Brain microvascular endothelial cell (primary cell): ENCODE results near the gene MSMB.

Experiments
- DNase-seq: peaks from one replicate; pipeline ENCODE4 v3.0.0-alpha.2; 2020
- H3K27ac ChIP-seq: fragments of 250-450 bp; sonication (Bioruptor Pico); 2 replicates; pipeline ENCODE4 v1.5.1; 2020; ENCODE audit warnings: mild to moderate bottlenecking, moderate library complexity
- H3K27me3 ChIP-seq: fragments of 250-450 bp; sonication (Bioruptor Pico); replicated peaks from 2 replicates; pipeline ENCODE4 v1.5.1; 2020; ENCODE audit warnings: mild to moderate bottlenecking
- H3K36me3 ChIP-seq: fragments of 250-450 bp; sonication (Bioruptor Pico); replicated peaks from 2 replicates; pipeline ENCODE4 v1.5.1; 2020; ENCODE audit warnings: mild to moderate bottlenecking
- H3K4me3 ChIP-seq: 2 replicates; pipeline ENCODE4 v1.5.1; 2011; ENCODE audit warnings: low read depth, mild to moderate bottlenecking, control low read depth, low read length, moderate library complexity
- in situ Hi-C: cut with HindIII; loops from 2 replicates; pipeline ENCODE4 v1.10.0; 2017; ENCODE audit warnings: low sequenced_read_pairs, low pct_ligation_motif_present
- TF ChIP-seq, protein P1 (sequence below): IDR thresholded peaks from 2 replicates; pipeline ENCODE4 v1.5.1; 2011; ENCODE audit warnings: low read depth, mild to moderate bottlenecking, moderate library complexity, low read length, control low read depth, inconsistent platforms; ENCODE audit errors: missing control alignments

MSMB gene

DNA sequence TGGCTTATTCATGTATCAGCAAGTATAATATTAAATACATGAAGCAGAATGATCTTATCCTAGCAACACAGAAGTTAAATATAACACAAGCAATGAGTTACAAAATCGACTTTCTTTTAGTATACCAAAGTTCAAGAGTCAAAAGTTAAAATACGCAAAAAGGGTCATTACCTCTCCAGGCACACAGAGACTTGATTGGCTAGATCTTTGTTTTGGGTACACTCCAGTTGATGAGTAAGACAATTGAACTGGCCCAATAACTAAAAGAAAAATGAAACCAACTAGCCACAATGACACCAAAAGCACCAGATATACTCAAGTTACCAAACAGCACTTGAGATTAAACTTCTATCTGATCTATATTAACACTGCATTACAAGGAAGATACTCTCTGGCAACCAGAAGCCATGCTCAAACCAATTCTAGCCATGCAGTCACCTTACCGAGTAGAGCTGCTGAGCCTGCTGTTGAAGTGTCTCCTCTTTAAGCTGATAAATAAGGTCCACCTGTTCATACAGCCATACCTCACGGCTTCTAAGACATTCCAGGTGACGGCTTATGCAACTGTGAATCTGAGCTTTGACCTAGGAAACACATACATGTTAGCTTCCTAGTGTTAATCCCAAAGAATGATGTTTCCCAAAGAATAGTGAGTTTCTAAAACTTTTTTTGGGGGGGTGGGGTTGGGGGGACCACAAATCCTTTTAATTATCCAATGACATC lies 31.2 kb downstream of the MSMB start:
- H3K27me3 ChIP-seq, result no peaks in the 10 kb centered on the region
- TF ChIP-seq, protein P1, sequence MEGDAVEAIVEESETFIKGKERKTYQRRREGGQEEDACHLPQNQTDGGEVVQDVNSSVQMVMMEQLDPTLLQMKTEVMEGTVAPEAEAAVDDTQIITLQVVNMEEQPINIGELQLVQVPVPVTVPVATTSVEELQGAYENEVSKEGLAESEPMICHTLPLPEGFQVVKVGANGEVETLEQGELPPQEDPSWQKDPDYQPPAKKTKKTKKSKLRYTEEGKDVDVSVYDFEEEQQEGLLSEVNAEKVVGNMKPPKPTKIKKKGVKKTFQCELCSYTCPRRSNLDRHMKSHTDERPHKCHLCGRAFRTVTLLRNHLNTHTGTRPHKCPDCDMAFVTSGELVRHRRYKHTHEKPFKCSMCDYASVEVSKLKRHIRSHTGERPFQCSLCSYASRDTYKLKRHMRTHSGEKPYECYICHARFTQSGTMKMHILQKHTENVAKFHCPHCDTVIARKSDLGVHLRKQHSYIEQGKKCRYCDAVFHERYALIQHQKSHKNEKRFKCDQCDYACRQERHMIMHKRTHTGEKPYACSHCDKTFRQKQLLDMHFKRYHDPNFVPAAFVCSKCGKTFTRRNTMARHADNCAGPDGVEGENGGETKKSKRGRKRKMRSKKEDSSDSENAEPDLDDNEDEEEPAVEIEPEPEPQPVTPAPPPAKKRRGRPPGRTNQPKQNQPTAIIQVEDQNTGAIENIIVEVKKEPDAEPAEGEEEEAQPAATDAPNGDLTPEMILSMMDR, result no peak
- in situ Hi-C loops, result no loop called here
- DNase-seq, result peak; percentile 38
- H3K4me3 ChIP-seq, result no peak overlapping the region
- peaks cover 39% of the 10 kb centered on the region for H3K36me3 ChIP-seq
- H3K27ac ChIP-seq, result peak overlapping the region; percentile 43

DNA sequence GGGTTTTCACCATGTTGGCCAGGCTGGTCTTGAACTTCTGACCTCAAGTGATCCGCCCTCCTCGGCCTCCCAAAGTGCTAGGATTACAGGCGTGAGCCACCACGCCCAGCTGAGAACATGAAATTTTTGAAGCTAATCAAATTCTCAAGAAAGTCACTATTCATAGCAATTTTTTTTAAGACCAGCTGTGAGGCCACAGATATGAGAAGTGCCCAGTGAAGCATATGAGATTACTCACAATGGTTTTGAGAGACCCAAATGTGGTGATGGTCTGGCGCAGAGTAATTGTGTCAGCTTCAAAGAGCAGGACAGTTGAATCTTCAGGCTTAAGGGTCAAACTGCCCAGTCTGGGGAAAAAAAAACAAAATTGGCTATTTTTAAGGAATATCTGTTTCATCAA lies 31.9 kb downstream of the MSMB start:
- in situ Hi-C loops, result no loop called here
- H3K27ac ChIP-seq, result peak overlapping the region; percentile 43

DNA sequence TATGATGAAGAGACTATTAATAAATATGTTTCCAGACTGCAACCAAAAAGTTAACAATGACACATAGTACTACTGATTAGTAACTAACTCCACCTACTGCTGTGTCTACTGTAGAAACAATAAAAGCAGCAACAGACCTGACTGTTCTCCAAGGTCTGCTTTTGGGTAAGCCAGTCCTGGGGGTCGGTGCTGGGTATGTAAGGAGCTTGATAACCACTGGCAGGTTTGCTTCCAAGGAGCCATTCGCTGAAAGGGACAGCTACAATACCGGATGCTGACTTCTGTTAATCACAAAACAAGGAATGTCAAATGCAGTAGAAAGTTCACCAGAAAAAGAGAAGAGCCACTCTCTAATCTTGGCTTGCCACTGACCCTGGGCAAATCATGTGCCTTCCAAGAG lies 33.3 kb downstream of the MSMB start:
- no peak overlapping the region for H3K4me3 ChIP-seq
- in situ Hi-C loops, result no loop called here
- no peak for DNase-seq
- TF ChIP-seq, protein P1, result no peak
- H3K27me3 ChIP-seq, result no peaks in the 10 kb centered on the region
- H3K27ac ChIP-seq, result no peak overlapping the region
- H3K36me3 ChIP-seq, result peaks cover 55% of the 10 kb centered on the region

More for the DNA sequence above, 31.9 kb downstream of the MSMB start:
- TF ChIP-seq, protein P1, result no peak
- DNase-seq, result no peak
- Histone ChIP-seq H3K27me3 (no peaks in the 10 kb centered on the region), H3K4me3 (no peak overlapping the region), H3K36me3 (peaks cover 45% of the 10 kb centered on the region)

DNA sequence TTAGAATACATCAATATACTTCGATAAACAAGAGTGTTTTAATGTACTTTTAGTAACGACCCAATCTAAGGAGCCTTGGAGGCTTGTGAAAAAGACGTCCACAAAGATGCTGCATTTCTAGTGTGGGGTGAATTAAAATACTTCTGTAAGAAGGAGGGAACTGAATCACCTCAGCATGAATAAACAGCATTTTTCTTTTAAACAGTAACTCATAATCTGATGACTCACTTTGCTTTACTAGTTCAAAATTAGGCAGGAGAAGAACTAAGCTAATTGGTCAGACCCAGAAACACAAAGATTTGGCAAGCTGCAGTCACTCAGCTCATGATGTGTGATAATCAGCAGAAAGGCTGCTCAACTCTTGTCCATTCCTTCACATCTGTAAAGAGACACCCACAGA lies 39.9 kb downstream of the MSMB start:
- DNase-seq, result no peak
- no peak overlapping the region for H3K4me3 ChIP-seq
- H3K27me3 ChIP-seq, result no peaks in the 10 kb centered on the region
- in situ Hi-C loops, result no loop called here
- TF ChIP-seq, protein P1, result no peak
- H3K36me3 ChIP-seq, result peaks cover 67% of the 10 kb centered on the region
- no peak overlapping the region for H3K27ac ChIP-seq

DNA sequence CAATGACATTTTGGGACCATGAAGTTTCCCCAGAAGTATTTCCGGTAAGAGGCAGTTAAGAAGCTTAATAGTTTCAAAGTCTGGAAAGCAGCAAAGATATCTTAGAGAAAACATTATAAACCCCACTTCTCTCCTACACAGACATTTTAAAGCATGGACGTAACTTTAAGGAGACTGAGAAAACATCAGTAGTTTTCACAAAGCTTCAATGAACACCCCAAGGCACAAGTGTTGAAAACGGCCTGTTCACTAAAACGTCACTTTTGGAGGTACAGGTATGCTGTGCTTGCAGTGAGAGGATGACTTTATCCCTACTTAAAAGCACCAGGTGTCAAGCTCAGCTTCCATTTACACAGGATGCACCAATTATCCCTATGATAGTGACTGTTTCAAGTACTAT lies 40.7 kb downstream of the MSMB start:
- Histone ChIP-seq H3K27me3 (no peaks in the 10 kb centered on the region), H3K4me3 (no peak overlapping the region), H3K27ac (no peak overlapping the region), H3K36me3 (peaks cover 64% of the 10 kb centered on the region)
- in situ Hi-C loops, result no loop called here
- TF ChIP-seq, protein P1, result no peak
- DNase-seq, result no peak

DNA sequence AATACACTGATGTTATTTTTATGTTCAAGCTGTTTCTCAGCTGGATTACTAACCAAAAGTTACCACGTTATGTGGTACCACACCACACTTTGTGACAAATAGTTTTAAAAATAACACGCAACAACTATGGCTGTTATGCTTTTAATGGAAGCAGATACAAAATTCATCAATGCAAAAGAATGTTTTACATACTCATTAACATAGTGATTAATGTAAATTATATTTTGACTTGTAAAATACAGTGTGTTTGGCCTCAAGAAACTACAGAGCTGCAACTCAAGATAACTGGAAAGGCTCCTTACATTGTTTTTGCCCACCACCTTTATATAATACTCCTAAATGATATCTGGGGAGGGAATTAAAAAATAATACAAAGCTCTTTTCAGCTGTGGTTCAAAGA lies 41.1 kb downstream of the MSMB start:
- Histone ChIP-seq H3K27me3 (no peaks in the 10 kb centered on the region), H3K4me3 (no peak overlapping the region), H3K27ac (no peak overlapping the region), H3K36me3 (peaks cover 63% of the 10 kb centered on the region)
- in situ Hi-C loops, result no loop called here
- no peak for DNase-seq
- TF ChIP-seq, protein P1, result no peak
